Mucosa of gallbladder (tissue), 1 donor: ENCODE measurements around the gene ANKRD33B. TPM values are rescaled to one million over a fixed set of nuclear protein-coding genes. Genes with fewer than 3 reads are reported as not detected.
A peak's percentile ranks its signal among the peaks of the same experiment; 100 is the strongest.
"Not testable (repeated sequence)": the region's sequence is repeated elsewhere in the genome, so short reads cannot be mapped to it uniquely, and the experiment has no call there.

Source experiments
- DNase-seq: peaks from one replicate; pipeline ENCODE4 v3.0.0-alpha.2; 2020; ENCODE audit warnings: low spot score
- total RNA-seq: library from RNA; stranded (reverse); gene quantifications from one replicate; pipeline ENCODE4 v1.2.1, GENCODE V29; 2021
- donor health status: DM: no; HTN: no; CAD: no.

ANKRD33B gene
- total RNA-seq, 1 donor from 2014 or later: 1.4 TPM

DNA sequence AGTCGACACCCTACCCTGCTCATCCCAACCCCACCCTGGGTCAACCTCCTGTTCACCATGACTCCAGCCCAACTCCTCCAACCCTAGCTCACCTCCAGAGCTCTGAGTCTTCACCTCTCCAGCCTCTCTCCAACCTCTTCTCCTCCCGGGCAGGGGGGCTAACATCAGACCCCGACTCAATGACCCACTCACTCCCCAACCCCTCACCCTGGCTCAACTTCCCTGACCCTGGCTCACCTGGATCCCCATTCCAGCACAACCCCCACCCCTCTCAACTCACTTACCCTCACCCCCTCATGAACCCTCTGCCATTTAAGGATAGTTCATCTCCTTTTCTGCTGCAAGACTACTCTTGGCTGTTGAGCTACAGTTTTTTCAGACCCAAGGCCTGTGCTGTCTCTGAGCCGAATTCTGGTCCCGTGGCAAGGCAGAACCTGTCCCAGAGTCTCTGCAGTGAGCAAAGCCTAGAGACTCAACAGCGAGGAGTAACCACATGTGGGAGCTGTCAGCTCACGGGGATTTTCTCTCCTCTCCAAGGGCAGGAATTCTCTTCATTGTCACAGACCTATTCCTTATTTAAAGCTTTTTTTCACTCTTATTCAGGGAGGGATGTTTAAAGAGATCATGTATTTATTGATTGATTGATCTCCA lies 29.8 kb downstream of the ANKRD33B start:
- DNase-seq: no peak

DNA sequence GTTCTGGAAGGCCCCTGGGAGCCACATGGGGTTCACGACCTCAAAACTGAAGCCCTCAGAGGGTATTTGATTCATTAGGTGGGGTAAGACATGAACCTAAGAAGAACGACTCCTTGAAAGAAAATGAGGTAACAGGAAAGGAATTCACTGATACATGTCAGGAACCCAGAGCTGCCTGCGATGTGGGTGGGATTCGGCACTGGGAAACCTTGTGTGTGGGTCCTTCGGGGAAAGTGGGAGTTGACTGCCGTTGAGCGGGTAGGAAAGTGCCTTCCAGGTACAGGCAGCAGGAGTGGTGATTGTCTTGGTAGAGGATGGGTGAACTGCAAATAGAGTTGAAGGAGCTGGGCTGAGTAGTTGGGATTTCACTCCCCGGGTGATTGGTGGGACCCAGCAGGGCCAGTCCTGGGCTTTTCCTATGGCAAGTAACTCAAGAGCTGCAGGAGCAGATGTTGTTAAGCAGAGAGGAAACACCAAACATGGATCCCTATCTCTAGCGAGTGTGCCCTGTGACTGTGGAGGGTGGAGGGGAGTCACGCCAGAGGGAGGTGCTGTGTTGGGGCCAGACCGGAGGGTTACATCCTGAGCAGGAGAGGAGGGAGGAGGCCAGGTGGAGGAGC lies 30.8 kb downstream of the ANKRD33B start:
- DNase-seq: no peak

DNA sequence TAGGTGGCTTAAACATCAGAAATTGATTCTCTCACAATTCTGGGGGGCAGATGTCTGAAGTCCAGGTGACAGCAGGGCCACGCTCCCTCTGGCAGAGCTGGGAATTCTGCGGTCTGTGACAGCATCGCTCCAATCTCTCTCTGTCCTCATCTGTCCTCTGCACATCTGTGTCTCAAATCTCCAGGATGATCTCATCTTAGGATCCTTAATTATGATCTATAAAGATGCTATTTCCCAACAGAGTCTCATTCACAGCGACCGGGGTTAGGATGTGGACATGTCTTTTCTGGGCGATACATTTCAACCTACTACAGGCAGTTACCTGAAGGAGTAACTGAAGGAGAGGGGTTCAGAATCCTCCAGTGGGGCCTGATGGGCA lies 31.4 kb downstream of the ANKRD33B start:
- DNase-seq: no peak

DNA sequence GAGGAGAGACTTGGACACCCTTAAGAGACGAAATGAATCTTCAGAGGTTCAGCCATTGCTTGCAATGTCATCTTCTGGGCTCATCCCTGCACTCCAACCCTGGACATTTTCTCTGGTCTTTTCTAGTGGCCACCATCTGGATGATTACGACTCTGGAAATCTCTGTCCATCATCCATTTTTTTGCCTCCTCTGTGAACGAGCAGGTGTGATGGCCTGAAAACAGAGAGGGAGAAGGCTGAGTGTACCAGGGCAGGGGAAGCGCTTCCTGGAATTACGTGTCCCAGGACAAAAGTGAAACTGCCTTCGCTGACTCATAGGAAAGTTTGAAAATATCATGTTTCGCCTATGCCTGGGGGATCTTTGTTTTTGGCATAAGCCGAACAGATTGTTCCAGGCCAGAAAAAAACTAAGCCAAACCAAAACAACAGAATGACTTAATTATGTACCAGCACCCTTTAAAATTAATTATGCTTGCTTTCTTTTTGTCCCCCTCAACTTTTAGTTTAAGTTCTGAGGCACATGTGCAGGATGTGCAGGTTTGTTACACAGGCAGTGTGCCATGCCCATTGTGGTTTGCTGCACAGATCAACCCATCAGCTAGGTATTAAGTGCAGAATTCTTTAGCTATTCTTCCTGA lies 31.9 kb downstream of the ANKRD33B start:
- no peak for DNase-seq

DNA sequence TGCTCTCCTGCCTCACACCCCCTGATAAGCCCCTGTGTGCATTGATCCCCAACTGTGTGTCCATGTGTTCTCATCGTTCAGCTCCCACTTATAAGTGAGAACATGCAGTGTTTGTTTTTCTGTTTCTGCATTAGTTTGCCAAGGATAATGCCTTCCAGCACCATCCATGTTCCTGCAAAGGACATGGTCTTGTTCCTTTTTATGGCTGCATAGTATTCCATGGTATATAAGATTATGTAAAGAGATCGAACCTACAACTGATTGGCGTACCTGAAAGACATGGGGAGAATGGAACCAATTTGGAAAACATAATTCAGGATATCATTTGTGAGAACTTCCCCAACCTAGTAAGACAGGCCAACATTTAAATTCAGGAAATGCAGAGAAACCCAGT lies 32.4 kb downstream of the ANKRD33B start:
- DNase-seq: no peak

DNA sequence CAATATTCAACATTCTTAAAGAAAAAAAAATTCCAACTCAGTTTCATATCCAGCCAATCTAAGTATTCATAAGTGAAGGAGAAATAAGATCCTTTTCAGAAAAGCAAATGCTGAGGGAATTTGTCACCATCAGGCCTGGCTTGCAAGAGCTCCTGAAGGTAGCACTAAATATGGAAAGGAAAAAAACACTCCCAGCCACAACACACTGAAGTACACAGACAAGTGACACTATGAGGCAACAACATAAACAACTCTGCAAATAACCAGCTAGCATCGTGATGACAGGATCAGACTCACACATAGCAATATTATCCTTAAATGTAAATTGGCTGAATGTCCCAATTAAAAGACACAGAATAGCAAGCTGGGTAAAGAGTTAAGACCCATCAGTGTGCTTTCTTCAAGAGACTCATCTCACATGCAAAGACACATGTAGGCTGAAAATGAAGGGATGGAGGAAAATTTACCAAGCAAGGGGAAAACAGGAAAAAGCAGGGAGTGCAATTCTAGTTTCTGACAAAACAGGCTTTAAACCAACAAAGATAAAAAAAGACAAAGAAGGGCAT lies 33.1 kb downstream of the ANKRD33B start:
- no peak for DNase-seq

DNA sequence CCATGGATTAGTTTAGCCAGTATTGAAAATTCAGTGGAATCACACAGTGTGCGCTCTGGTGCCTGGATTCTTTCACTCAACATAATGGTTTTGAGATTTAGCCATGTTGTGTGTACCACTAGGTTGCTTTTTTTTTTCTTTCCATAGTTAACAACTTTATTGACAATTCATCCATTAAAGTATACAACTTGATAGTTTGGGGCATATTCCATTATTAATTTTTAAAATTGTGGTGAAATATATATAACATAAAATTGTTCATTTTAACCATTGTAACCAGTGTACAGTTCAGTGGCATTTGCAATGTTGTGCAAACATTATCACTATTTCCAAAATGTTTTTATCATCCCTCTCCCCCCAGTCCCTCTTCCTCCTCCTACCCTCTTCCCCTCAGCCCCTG lies 35.2 kb downstream of the ANKRD33B start:
- no peak for DNase-seq

DNA sequence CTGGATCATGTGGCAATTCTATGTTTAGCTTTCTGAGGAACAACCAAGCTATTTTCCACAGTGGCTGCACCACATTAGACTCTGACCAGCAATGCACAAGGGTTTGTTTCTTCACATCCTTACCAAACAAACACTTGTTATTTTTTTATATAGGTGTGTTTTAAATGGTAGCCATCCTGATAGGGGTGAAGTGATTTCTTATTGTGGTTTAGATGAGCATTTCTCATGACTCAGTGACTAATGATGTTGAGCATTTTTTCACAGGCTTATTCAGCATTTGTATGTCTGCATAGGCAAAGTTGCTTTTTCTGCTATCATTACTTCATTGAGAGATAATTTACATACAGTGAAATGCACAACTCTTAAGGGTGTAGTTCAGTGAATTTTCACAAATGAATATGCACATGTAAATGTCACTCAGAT lies 36.0 kb downstream of the ANKRD33B start:
- DNase-seq: no peak

DNA sequence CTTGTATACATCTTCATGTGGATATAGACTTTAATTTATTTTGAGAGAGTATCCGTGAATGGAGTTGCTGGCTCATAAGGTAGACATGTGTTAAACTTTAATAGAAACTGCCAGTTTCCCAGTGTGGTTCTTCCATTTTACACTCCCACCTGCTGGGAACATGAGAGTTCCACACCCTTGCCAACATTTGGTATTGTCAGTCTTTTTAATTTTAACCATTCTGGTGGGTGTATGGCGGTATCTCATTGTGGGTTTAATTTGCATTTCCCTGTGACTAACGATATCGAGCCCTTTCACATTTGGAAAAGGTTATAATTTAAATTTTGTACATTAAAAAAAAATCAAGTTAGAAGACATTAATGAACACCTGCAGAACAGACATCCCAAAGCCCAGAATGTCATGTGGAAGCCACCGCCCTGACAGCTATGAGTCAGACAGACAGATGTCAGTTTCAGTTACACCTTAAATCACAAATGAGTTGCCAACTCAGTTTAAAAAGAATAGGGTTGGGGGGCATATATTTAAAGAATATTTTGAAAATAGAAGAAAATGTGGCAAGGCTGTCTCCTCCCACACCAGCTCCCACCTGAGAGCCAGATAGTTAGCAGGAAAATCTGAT lies 36.9 kb downstream of the ANKRD33B start:
- no peak for DNase-seq

DNA sequence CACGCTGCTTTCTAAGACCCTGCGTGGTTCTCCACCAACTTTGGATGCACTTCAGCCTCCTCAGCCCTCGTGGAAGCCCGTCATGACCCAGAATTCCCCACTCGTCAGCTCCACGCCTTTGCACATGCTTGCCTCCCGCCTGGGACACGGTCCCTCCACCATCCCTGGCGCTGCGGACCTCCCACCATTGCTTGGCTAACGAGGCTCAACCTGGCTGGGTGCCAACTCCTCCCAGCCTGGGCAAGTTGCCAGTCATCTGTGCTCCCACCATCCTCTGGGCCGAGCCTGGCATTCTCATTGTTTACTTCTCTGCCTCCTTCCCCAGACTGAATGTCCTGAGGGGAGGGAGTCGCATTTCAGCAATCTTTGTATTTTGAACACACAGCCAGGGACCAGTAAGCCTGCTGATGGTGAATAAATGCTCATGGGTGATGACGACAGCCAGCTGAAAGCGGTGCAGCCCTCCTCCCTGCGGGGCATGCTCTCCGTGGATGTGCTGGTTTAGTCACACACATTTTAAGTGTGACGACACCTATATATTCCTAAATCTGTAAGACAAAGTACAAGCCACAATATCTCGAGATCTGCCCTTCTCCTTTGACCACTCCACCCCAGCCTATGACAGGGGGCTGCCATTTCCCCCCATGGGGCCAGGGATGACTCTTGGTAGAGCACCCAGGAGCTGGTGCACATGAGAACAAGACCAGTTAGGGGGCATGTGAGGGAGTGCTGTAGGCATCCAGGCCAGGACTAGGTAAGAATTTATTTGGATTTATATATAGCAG lies 37.6 kb downstream of the ANKRD33B start:
- peak; percentile 75 for DNase-seq

DNA sequence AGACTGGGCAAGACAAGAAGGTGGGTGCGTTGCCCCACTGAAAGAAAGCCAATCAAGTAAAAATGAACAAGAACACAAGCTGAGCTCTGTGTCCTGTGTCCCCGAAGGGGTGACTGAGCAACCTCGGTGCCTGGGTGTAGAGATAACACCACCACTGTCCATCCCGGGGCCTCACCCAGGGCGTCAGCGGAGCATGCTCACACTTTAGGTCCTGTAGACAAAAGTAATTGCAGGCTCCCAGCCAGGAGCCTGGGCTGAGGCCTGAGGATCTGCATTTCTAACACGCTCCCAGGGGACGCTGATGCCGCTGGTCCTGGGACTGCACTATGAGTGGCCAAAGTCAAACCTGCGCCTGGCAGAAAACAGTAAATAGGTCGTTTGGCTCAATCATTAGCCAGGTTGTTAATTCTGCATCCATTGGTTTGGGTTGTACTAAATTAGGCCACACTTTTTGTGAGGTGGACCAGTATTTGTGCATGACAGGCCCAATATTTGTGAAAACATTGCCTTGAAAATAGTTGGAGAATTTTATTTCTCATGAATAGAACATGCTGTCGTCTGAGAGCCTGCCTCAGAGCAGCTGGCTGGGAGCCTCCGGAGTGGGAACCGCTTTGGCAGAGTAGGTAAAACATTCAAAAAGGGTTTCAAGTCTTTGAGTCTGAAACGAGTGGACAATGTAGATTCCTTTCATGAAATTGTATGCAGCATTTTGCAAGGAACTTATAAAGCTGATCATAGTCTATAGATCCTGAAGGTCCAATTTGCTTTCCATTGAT lies 38.3 kb downstream of the ANKRD33B start:
- DNase-seq: no peak

DNA sequence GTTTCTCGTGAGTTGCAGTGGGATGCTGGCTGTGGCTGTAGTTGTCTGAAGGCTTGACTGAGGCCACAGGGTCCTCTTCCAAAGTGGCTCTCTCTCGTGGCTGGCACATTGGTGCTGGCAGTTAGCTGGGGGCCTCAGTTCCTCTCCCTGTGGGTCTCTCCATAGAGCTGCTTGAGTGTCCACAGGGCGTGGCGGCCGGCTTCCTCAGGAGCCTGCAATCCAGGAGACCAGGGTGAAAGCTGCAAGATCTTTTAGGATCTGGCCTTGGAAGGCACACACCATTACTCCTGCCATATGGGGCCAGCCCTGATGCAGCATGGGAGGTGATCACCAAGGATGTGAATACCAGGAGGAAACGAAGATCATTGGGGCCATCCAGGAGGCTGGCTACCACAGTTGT lies 41.1 kb downstream of the ANKRD33B start:
- DNase-seq: no peak

DNA sequence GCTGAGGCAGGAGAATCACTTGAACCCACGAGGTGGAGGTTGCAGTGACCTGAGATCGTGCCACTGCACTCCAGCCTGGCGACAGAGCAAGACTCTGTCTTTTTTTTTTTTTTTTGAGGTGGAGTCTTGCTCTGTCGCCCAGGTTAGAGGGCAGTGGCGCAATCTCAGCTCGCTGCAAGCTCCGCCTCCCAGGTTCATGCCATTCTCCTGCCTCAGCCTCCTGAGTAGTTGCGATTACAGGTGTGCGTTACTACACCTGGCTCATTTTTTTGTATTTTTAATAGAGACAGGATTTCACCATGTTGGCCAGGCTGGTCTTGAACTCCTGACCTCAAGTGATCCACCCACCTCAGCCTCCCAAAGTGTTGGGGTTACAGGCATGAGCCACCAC lies 42.8 kb downstream of the ANKRD33B start:
- DNase-seq: not testable (repeated sequence)

DNA sequence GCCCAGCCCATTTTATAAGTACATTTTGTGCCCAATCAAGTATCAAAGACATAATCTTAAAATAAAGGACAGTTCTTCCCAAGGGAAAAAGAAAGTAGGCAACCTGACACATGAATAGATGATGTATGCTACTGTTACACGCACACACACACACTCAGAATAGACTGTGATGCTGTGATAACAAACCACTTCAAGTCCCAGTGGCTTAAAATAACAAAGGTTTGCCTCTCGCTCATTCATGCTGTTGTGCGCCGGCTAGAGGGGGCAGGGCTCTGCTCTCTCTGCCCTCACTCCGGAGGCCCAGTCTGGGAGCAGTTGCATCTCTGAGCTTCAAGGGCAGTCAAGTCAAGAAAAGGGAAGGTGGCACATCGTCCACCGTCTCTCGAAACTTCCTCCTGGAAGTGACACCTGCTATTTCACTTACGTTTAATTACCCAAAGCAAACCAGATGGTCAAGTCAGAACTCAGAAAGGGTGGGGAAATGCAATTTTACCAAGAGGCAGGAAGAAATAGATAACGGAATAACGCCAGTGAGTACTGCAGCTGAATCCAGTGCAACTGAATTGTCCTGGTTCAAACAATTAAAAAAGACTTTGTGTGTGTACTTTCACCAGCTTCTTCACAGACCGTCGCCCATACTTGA lies 43.3 kb downstream of the ANKRD33B start:
- no peak for DNase-seq

DNA sequence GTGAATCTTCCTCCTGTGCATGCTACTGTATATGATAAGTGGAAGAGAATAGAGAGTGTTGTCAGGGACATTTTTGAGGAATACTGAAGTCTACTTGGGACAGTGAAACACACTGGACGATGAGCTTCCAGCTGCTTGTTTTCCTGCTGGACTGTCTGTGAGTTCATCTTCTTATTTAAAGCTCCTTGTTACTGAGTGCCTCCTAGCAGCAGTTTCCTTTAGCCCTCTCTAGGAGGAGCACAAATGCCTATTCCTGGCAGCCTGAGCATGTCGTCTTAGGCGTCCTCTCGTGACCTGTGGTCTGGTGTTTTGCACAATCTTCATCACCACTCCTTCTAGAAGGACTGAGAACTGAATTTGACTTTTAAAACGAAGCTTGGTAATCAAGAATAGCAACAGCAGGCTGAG lies 43.8 kb downstream of the ANKRD33B start:
- DNase-seq: peak; percentile 63

DNA sequence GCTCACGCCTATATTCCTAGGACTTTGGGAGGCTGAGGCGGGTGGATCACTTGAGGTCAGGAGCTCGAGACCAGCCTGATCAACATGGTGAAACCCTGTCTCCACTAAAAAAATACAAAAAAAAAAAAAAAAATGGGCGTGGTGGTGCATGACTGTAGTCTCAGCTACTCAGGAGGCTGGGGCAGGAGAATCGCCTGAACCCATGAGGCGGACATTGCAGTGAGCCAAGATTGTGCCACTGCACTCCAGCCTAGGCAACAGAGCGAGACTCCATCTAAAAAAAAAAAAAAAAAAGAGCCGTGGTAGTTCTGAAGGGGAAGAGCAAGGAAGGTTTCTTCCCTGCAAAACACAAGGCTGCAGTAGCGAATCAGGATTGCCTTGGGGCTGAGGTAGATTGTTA lies 44.2 kb downstream of the ANKRD33B start:
- not testable (repeated sequence) for DNase-seq

DNA sequence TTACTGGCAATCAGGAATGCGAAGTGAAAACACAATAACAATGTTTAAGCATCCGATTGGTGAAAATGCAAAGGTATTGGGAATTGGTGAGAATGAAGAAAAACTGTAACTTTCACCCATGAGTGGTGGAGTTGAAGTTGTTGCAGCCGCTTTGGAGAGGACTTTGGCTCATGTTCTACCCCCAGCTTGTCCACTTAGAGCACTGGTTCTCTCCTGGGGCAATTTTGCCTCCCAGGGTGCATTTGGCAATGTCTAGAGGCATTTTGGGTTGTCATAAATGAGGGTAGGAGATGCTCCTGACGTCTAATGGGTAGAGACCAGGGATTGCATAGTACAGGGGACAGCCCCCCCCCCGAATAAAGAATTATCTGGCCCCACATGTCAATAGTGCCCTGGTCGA lies 46.2 kb downstream of the ANKRD33B start:
- no peak for DNase-seq

DNA sequence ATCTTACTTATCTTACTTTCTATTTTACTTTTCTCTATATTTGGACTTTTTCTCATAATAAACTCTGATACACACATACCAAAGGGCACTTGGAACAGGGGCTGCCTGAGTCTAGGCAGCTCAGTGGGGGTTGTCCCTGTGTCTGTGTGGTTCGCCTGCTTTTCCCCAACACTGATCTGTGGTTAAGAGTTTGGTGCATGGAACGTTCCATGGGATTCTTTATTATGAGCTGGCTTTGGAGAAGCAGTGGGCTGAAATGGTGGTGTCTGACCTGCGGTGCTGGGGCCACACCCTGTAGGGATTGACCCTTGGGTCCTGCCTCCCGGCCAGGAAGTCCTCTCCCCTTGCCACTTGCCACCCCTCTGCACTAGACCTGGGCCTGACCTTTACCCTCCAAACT lies 47.4 kb downstream of the ANKRD33B start:
- DNase-seq: no peak

DNA sequence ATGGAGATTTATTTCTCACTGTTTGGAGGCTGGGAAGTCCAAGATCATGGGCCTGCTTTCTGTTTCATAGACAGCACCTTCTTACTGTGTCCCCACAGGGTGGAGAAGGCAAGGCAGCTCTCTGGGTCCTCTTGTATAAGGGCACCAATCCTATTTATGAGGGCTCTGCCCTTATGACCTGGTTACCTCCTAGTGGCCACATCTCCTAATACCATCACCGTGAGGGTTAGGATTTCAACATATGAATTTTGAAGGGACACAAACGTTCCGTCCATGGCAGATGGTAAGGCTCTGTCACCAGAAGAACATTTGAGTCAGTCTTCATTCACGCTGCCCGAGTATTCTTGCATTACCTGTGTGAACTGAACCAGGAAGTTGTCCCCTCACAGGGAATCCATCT lies 48.4 kb downstream of the ANKRD33B start:
- no peak for DNase-seq

DNA sequence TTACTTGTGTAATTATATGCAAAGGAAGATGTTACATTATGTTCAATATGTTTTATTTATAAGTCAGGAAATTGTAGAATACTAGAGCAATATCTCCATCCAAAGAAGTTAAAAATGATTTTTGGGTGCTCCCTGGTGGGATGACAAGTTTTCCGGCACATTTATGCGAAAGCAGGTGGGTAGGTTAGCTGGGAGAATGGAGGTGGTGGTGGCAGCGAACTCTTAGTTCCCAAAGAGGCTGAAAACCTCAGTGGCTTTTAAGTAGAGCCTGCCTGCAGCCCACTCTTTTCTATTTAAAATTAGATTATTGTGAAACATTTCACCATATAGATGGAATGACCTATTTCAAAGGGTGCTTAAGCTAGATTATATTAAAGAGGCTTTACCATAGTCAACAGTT lies 51.8 kb downstream of the ANKRD33B start:
- DNase-seq: no peak

DNA sequence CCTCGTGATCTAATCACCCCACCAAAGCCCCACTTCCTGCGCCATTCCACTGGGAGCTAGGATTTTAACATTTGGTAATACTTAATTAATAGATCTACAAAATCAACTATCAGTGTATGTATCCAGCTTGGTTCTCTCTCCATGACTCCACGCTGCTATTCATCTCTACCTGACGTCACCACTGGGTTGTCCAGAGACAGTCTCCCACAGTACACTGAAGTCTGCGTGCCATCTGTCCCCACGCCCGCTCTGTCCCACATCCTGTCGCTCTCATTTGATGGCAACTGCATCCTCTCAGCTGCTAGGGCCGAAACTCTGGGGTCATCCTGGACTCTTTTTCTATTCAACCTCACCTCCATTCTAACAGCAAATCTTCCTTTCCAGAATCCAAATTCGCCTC lies 53.2 kb downstream of the ANKRD33B start:
- no peak for DNase-seq
